Stimulated activated CD8-positive, alpha-beta memory T cell treated with anti-CD3 and anti-CD28 coated beads, Interleukin-4, amount 100 ng/mL, for 24 hours (primary cell): ENCODE data around the gene CFAP100.

Experiments used
- DNase-seq: peaks from one replicate; pipeline ENCODE4 v3.0.0-alpha.2; 2020; ENCODE audit warnings: low read depth

Gene CFAP100

GRCh38 chr3:126463521-126463920 lies 68.8 kb downstream of the CFAP100 start:
- no peak for DNase-seq

GRCh38 chr3:126464093-126464492 lies 69.4 kb downstream of the CFAP100 start:
- no peak for DNase-seq

GRCh38 chr3:126464494-126464893 lies 69.8 kb downstream of the CFAP100 start:
- DNase-seq: no peak

GRCh38 chr3:126464997-126465396 lies 70.3 kb downstream of the CFAP100 start:
- no peak for DNase-seq

GRCh38 chr3:126465928-126466544 lies 71.3 kb downstream of the CFAP100 start:
- no peak for DNase-seq

- no peak for DNase-seq
These were observed 72.3 kb downstream of the CFAP100 start for GRCh38 chr3:126466886-126467610.

GRCh38 chr3:126467611-126467955 lies 72.9 kb downstream of the CFAP100 start:
- DNase-seq: no peak

- no peak for DNase-seq
These were observed 73.6 kb downstream of the CFAP100 start for GRCh38 chr3:126468028-126468891.

GRCh38 chr3:126469479-126469878 lies 74.8 kb downstream of the CFAP100 start:
- DNase-seq: no peak

- DNase-seq: no peak
These were observed 77.7 kb downstream of the CFAP100 start for GRCh38 chr3:126472277-126473006.

- no peak for DNase-seq
These were observed 78.8 kb downstream of the CFAP100 start for GRCh38 chr3:126473292-126474168.

GRCh38 chr3:126474498-126475412 lies 80.0 kb downstream of the CFAP100 start:
- DNase-seq: peak; percentile 12

GRCh38 chr3:126475413-126476114 lies 80.9 kb downstream of the CFAP100 start, which contains the start of gene ZXDC:
ZXDC (minus strand) TSS chr3:126475891; CDS start chr3:126475865, 26 bp downstream.
- DNase-seq: peak; percentile 90

- DNase-seq: no peak
These were observed 81.7 kb downstream of the CFAP100 start for GRCh38 chr3:126476166-126477060.

- DNase-seq: no peak
These were observed 82.3 kb downstream of the CFAP100 start for GRCh38 chr3:126477061-126477380.

- DNase-seq: no peak
These were observed 84.0 kb downstream of the CFAP100 start for GRCh38 chr3:126478581-126479310.

- DNase-seq: no peak
These were observed 84.9 kb downstream of the CFAP100 start for GRCh38 chr3:126479642-126480041.

GRCh38 chr3:126480206-126480605 lies 85.5 kb downstream of the CFAP100 start:
- DNase-seq: no peak
